Loucy (cell line): ENCODE results near the gene USP17L12.
"Not testable (repeated sequence)": the region's sequence is repeated elsewhere in the genome, so short reads cannot be mapped to it uniquely, and the experiment has no call there.

ENCODE experiments used
- EZH2phosphoT487 ChIP-seq: fragments of 200-600 bp; IDR thresholded peaks from 2 replicates; pipeline ENCODE4 v1.6.1; 2018; ENCODE audit warnings: antibody characterized with exemption, mild to moderate bottlenecking, moderate library complexity, borderline replicate concordance
- TF ChIP-seq, protein P1 (sequence below): fragments of 200-600 bp; sonication (generic); conservative IDR thresholded peaks from 2 replicates; pipeline ENCODE4 v1.5.1; 2014; ENCODE audit warnings: mild to moderate bottlenecking, antibody characterized with exemption, low read length

DNA sequence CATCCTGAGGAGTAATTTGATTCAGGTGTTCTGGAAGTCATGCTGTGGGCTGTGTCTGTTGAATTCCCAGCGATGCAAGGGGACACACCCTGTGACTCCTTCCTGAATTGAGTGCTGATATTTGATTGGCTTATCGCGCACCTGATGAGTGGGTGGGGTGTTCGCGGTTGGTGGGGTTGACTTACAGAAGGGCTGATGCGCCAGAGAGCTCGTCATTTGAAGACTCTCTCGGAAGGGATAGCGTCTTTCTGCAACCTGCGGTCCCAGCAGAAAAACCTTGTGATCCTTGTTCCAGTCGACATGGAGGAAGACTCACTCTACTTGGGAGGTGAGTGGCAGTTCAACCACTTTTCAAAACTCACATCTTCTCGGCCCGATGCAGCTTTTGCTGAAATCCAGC, 33.1 kb downstream of the USP17L12 start, which contains the start of gene USP17L19:
- TF ChIP-seq, protein P1, sequence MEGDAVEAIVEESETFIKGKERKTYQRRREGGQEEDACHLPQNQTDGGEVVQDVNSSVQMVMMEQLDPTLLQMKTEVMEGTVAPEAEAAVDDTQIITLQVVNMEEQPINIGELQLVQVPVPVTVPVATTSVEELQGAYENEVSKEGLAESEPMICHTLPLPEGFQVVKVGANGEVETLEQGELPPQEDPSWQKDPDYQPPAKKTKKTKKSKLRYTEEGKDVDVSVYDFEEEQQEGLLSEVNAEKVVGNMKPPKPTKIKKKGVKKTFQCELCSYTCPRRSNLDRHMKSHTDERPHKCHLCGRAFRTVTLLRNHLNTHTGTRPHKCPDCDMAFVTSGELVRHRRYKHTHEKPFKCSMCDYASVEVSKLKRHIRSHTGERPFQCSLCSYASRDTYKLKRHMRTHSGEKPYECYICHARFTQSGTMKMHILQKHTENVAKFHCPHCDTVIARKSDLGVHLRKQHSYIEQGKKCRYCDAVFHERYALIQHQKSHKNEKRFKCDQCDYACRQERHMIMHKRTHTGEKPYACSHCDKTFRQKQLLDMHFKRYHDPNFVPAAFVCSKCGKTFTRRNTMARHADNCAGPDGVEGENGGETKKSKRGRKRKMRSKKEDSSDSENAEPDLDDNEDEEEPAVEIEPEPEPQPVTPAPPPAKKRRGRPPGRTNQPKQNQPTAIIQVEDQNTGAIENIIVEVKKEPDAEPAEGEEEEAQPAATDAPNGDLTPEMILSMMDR, result not testable (repeated sequence)
- TF ChIP-seq EZH2phosphoT487, result not testable (repeated sequence)
